Stimulated activated naive CD4-positive, alpha-beta T cell (primary cell): Measurements from ENCODE around the gene RNF151.
"Not testable (repeated sequence)": the region's sequence is repeated elsewhere in the genome, so short reads cannot be mapped to it uniquely, and the experiment has no call there.

Source experiments
- DNase-seq, 6 experiments: peaks; one replicate each; lab custom pipeline; 2025; lab: John Stamatoyannopoulos, UW

The RNF151 gene

GRCh38 chr16:1966460-1966859 lies at the start of gene RNF151:
Gene RNF151 (plus strand): TSS chr16:1966856. CDS start chr16:1966882, 26 bp downstream.
- DNase-seq = no peak

GRCh38 chr16:1917056-1917664 lies 49.5 kb upstream of the RNF151 start:
- DNase-seq = no peak

GRCh38 chr16:1917665-1918350 lies 48.8 kb upstream of the RNF151 start:
- no peak for DNase-seq

- no peak for DNase-seq
These were observed 48.0 kb upstream of the RNF151 start, which contains the start of gene HS3ST6 for GRCh38 chr16:1918351-1919326. Gene HS3ST6 (minus strand): TSS chr16:1918415. CDS start chr16:1918323, 92 bp downstream.

GRCh38 chr16:1919327-1919998 lies 47.2 kb upstream of the RNF151 start:
- DNase-seq = no peak

GRCh38 chr16:1920122-1920521 lies 46.5 kb upstream of the RNF151 start:
- DNase-seq = not testable (repeated sequence)

GRCh38 chr16:1920727-1921171 lies 45.9 kb upstream of the RNF151 start:
- DNase-seq = no peak

- DNase-seq = no peak
These were observed 44.3 kb upstream of the RNF151 start for GRCh38 chr16:1922357-1922756.

- no peak for DNase-seq
These were observed 43.2 kb upstream of the RNF151 start for GRCh38 chr16:1923299-1924034.

- DNase-seq = no peak
These were observed 42.6 kb upstream of the RNF151 start for GRCh38 chr16:1924095-1924494.

GRCh38 chr16:1926271-1926670 lies 40.4 kb upstream of the RNF151 start:
- no peak for DNase-seq

- peak in 1 of 6 experiments; percentile 55 for DNase-seq
These were observed 37.6 kb upstream of the RNF151 start for GRCh38 chr16:1929105-1929504.

GRCh38 chr16:1929578-1930337 lies 36.9 kb upstream of the RNF151 start:
- DNase-seq = peak; percentile 81 to 96 (median 90)

- no peak for DNase-seq
These were observed 36.3 kb upstream of the RNF151 start for GRCh38 chr16:1930338-1930720.

GRCh38 chr16:1932050-1933028 lies 34.3 kb upstream of the RNF151 start:
- DNase-seq = no peak

GRCh38 chr16:1933097-1933661 lies 33.5 kb upstream of the RNF151 start:
- DNase-seq = no peak

- no peak for DNase-seq
These were observed 29.6 kb upstream of the RNF151 start for GRCh38 chr16:1936945-1937479.

- DNase-seq = no peak
These were observed 28.3 kb upstream of the RNF151 start for GRCh38 chr16:1938316-1938715.
